DOHH2 (cell line): Measurements from ENCODE around the gene BORCS8.

Experiments
- EZH2phosphoT487 ChIP-seq: fragments of 200-600 bp; sonication (generic); IDR thresholded peaks from 2 replicates; pipeline ENCODE4 v1.6.1; 2017; ENCODE audit warnings: borderline replicate concordance, mild to moderate bottlenecking, antibody characterized with exemption, low read length, moderate library complexity, mixed read lengths
- TF ChIP-seq, protein P1 (sequence below): fragments of 200-600 bp; sonication (generic); IDR thresholded peaks from one replicate; pipeline ENCODE4 v1.5.1; 2014; ENCODE audit warnings: antibody characterized with exemption, mild to moderate bottlenecking, low read depth, low read length; ENCODE audit not compliant: poor library complexity, severe bottlenecking

DNA sequence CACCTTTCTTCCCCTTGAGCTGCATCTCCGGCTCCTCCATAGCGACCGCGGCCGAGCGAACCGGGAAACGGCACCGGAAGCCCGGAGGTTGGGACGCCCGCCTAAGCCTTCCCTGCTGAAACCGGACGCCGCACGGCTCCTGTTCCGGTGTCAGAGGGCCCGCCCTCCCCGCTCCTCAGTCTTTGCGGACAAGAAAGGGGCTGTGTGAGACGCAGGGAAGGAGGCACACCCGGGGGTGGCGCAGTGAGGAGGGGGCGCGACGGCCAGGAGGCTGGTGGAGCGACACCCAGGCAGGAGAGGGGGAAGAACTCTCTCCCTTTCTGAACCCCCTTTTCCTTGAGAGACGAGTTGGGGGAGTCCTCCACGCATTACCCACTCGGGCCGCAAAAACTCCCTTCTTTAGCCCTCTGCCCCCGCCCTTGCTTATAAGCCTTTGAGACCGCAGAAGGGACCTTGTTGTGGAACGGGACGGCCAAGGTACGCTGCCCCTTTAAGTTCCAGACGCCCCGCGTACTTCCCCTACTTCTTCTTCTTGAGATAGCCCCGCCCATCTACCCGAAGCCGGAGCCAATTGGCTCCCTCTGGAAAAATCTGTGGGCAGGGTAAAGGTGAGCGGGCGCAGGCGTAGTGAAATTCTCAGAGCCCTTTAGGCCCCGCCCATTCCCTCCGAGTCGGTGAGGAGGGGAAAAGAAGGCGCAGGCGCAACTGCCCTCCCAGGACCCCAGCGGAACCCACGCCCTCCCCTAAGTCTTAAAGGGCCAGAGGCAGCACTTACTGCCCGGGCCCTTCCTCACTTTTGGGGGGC lies at the start of gene BORCS8, which contains the start of gene RFXANK:
- TF ChIP-seq, protein P1, sequence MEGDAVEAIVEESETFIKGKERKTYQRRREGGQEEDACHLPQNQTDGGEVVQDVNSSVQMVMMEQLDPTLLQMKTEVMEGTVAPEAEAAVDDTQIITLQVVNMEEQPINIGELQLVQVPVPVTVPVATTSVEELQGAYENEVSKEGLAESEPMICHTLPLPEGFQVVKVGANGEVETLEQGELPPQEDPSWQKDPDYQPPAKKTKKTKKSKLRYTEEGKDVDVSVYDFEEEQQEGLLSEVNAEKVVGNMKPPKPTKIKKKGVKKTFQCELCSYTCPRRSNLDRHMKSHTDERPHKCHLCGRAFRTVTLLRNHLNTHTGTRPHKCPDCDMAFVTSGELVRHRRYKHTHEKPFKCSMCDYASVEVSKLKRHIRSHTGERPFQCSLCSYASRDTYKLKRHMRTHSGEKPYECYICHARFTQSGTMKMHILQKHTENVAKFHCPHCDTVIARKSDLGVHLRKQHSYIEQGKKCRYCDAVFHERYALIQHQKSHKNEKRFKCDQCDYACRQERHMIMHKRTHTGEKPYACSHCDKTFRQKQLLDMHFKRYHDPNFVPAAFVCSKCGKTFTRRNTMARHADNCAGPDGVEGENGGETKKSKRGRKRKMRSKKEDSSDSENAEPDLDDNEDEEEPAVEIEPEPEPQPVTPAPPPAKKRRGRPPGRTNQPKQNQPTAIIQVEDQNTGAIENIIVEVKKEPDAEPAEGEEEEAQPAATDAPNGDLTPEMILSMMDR, result no peak
- TF ChIP-seq EZH2phosphoT487, result no peak
